ENCODE measurements around the gene VCAN.
A peak's percentile ranks its signal among the peaks of the same experiment; 100 is the strongest.

DNA sequence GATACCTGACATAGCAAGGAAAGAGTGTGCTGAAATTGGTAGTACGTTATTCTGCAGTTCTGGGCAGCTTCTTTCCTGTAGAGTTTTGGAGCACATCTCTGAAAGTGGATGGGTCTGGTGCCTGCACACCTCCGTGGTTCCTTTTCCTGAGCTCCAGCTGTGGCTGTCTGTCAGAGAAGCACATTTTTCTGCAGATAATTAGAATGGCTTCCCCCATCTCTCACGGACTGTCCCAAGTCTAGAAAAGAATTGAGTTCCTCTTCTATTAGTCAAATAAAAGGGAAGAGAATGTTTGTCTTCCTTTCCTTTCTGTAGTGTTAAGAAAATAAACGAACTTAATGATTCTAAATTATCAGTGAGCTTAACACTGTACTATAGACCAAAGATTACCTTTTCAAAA is 55.7 kb downstream of the VCAN start:
- TF ChIP-seq CTCF (IDR thresholded peaks at IDR 0.05; ENCODE audit: poor library complexity, severe bottlenecking) (no peak), SMC3 (conservative IDR thresholded peaks at IDR 0.05; ENCODE audit: poor library complexity) (no peak), RAD21 (conservative IDR thresholded peaks at IDR 0.05) (no peak), MXI1 (conservative IDR thresholded peaks at IDR 0.05; ENCODE audit: poor library complexity, severe bottlenecking) (no peak), TAF1 (IDR thresholded peaks at IDR 0.05; ENCODE audit: low read depth) (no peak), EZH2 (IDR thresholded peaks at IDR 0.05; ENCODE audit: borderline replicate concordance, insufficient read depth, low read length, poor library complexity, severe bottlenecking) (no peak), POLR2AphosphoS5 (IDR thresholded peaks at IDR 0.05) (peak; percentile 27)

Data from neural cell (in vitro differentiated cells).